SK-N-SH (cell line): ENCODE data around the gene EXOC4.

Experiments used
- CTCF ChIP-seq: fragments of 200-600 bp; sonication (generic); IDR thresholded peaks from 2 replicates; pipeline ENCODE4 v1.6.1; 2017; ENCODE audit warnings: antibody characterized with exemption, mild to moderate bottlenecking, moderate library complexity
- MAX ChIP-seq: IDR thresholded peaks from 2 replicates; pipeline ENCODE4 v1.4.0; 2012; ENCODE audit warnings: low read depth
- MEF2A ChIP-seq: IDR thresholded peaks from 2 replicates; pipeline ENCODE4 v1.4.0; 2012; ENCODE audit warnings: low read depth, borderline replicate concordance
- MXI1 ChIP-seq: IDR thresholded peaks from 2 replicates; pipeline ENCODE4 v1.6.1; 2012; ENCODE audit warnings: mild to moderate bottlenecking, low read depth, low read length, improper control_type of control experiment
- NRF1 ChIP-seq: IDR thresholded peaks from 2 replicates; pipeline ENCODE4 v1.6.1; 2012; ENCODE audit warnings: low read depth, mild to moderate bottlenecking, low read length
- USF1 ChIP-seq: IDR thresholded peaks from 2 replicates; pipeline ENCODE4 v1.4.0; 2012; ENCODE audit warnings: low read depth, borderline replicate concordance

GRCh38 chr7:133712544-133712943 lies 459.7 kb downstream of the EXOC4 start:
- TF ChIP-seq CTCF: no peak
- TF ChIP-seq MEF2A: no peak
- no peak for TF ChIP-seq NRF1
- no peak for TF ChIP-seq MXI1
- no peak for TF ChIP-seq USF1
- no peak for TF ChIP-seq MAX
